ENCODE results near the gene ZBTB3. TPM values are rescaled to one million over a fixed set of nuclear protein-coding genes. Genes with fewer than 3 reads are reported as not detected.
A peak's percentile ranks its signal among the peaks of the same experiment; 100 is the strongest.
"Not testable (repeated sequence)": the region's sequence is repeated elsewhere in the genome, so short reads cannot be mapped to it uniquely, and the experiment has no call there.

The ZBTB3 gene
- total RNA-seq, 3 donors from 2014 or later (not counting 1 experiment from before 2014, with no cell fraction given): 5.4 to 9.6 (median 8.8) TPM

GRCh38 chr11:62706850-62707247, 47.1 kb downstream of the ZBTB3 start:
- Mint-ChIP-seq H3K27ac (peak overlapping the region; percentile 91 to 97), H3K36me3 (no peaks in the 10 kb centered on the region), H3K4me3 (peak overlapping the region; percentile 77), H3K4me1 (peaks cover 36 to 41% of the 10 kb centered on the region in 2 donors), H3K9me3 (no peaks in the 10 kb centered on the region), H3K27me3 (ENCODE audit: low read depth in 2 of 2) (no peaks in the 10 kb centered on the region)
- ATAC-seq (no peak), DNase-seq (no peak)
- peak overlapping the region; percentile 70 for H3K4me3 ChIP-seq (ENCODE audit: low read length)
- no peak for TF ChIP-seq CTCF (IDR thresholded peaks at IDR 0.05)
- H3K4me1 ChIP-seq (ENCODE audit: control insufficient read depth, insufficient read depth, low read length): peaks cover 50% of the 10 kb centered on the region
- peak overlapping the region; percentile 55 for H3K27ac ChIP-seq (ENCODE audit: low read length)
- intact Hi-C loops (cut with micrococcal nuclease): loop anchor here (2.0 to 5.0 kb wide), 5 partner anchors 35 to 135 kb away; partner anchors contain the start of genes EEF1G, EML3, LBHD1 and ROM1
- H3K9me3 ChIP-seq (ENCODE audit: control insufficient read depth, insufficient read depth, low read length): no peaks in the 10 kb centered on the region
- H3K36me3 ChIP-seq (ENCODE audit: control insufficient read depth, insufficient read depth, low read length): peaks cover 6% of the 10 kb centered on the region
- H3K27me3 ChIP-seq (ENCODE audit: control insufficient read depth, insufficient read depth, low read length): no peaks in the 10 kb centered on the region
- 90% methylated on average over 8 of the region's 8 CpGs for WGBS (ENCODE audit: insufficient coverage)

GRCh38 chr11:62705880-62706849, 47.8 kb downstream of the ZBTB3 start:
- no peaks in the 10 kb centered on the region for H3K27me3 ChIP-seq (ENCODE audit: control insufficient read depth, insufficient read depth, low read length)
- H3K4me1 Mint-ChIP-seq: peaks cover 36 to 41% of the 10 kb centered on the region in 2 donors
- H3K9me3 Mint-ChIP-seq: no peaks in the 10 kb centered on the region
- no peak for TF ChIP-seq CTCF (IDR thresholded peaks at IDR 0.05)
- peak overlapping the region; percentile 89 for H3K27ac ChIP-seq (ENCODE audit: low read length)
- intact Hi-C loops (cut with micrococcal nuclease): loop anchor here (2.0 to 5.0 kb wide), 5 partner anchors 34 to 136 kb away; partner anchors contain the start of genes EEF1G, EML3, LBHD1 and ROM1
- H3K27ac Mint-ChIP-seq: peak overlapping the region; percentile 91 to 97
- H3K27me3 Mint-ChIP-seq (ENCODE audit: low read depth in 2 of 2): no peaks in the 10 kb centered on the region
- ATAC-seq (peak; percentile 74 to 87 (median 77)), DNase-seq (peak; percentile 93 to 97)
- WGBS (ENCODE audit: insufficient coverage): 7% methylated on average over 73 of the region's 73 CpGs
- H3K4me1 ChIP-seq (ENCODE audit: control insufficient read depth, insufficient read depth, low read length): peaks cover 50% of the 10 kb centered on the region
- H3K36me3 Mint-ChIP-seq: no peaks in the 10 kb centered on the region
- H3K4me3 Mint-ChIP-seq: peak overlapping the region; percentile 94
- H3K36me3 ChIP-seq (ENCODE audit: control insufficient read depth, insufficient read depth, low read length): peaks cover 4% of the 10 kb centered on the region
- peak overlapping the region; percentile 70 for H3K4me3 ChIP-seq (ENCODE audit: low read length)
- H3K9me3 ChIP-seq (ENCODE audit: control insufficient read depth, insufficient read depth, low read length): no peaks in the 10 kb centered on the region

- intact Hi-C loops (cut with micrococcal nuclease): loop anchor here (5.0 kb wide), 4 partner anchors 33 to 137 kb away; partner anchors contain the start of genes EEF1G, EML3, LBHD1 and ROM1
These were observed 48.5 kb downstream of the ZBTB3 start for GRCh38 chr11:62705413-62705812.

GRCh38 chr11:62703921-62704320, 50.0 kb downstream of the ZBTB3 start:
- 92% methylated on average over 4 of the region's 4 CpGs for WGBS (ENCODE audit: insufficient coverage)
- H3K4me3 Mint-ChIP-seq; H3K36me3 Mint-ChIP-seq; ATAC-seq; H3K9me3 ChIP-seq (ENCODE audit: control insufficient read depth, insufficient read depth, low read length); intact Hi-C loops (cut with micrococcal nuclease); H3K36me3 ChIP-seq (ENCODE audit: control insufficient read depth, insufficient read depth, low read length); H3K27ac Mint-ChIP-seq; H3K27ac ChIP-seq (ENCODE audit: low read length); H3K27me3 Mint-ChIP-seq (ENCODE audit: low read depth in 2 of 2); H3K27me3 ChIP-seq (ENCODE audit: control insufficient read depth, insufficient read depth, low read length); H3K9me3 Mint-ChIP-seq; DNase-seq; H3K4me3 ChIP-seq (ENCODE audit: low read length): not testable (repeated sequence)
- peaks cover 36% of the 10 kb centered on the region for H3K4me1 ChIP-seq (ENCODE audit: control insufficient read depth, insufficient read depth, low read length)
- peaks cover 24 to 29% of the 10 kb centered on the region in 2 donors for H3K4me1 Mint-ChIP-seq

More at GRCh38 chr11:62705413-62705812, 48.5 kb downstream of the ZBTB3 start:
- ATAC-seq: no peak
- peak overlapping the region; percentile 89 for H3K27ac ChIP-seq (ENCODE audit: low read length)
- H3K9me3 Mint-ChIP-seq: no peaks in the 10 kb centered on the region
- peak overlapping the region; percentile 91 to 97 for H3K27ac Mint-ChIP-seq
- H3K9me3 ChIP-seq (ENCODE audit: control insufficient read depth, insufficient read depth, low read length): no peaks in the 10 kb centered on the region
- H3K4me1 Mint-ChIP-seq: peaks cover 36 to 41% of the 10 kb centered on the region in 2 donors
- no peak for DNase-seq
- H3K4me3 ChIP-seq (ENCODE audit: low read length): peak overlapping the region; percentile 70
- no peaks in the 10 kb centered on the region for H3K27me3 ChIP-seq (ENCODE audit: control insufficient read depth, insufficient read depth, low read length)
- peaks cover under 1% of the 10 kb centered on the region for H3K36me3 ChIP-seq (ENCODE audit: control insufficient read depth, insufficient read depth, low read length)
- TF ChIP-seq CTCF (IDR thresholded peaks at IDR 0.05): no peak
- no peaks in the 10 kb centered on the region for H3K27me3 Mint-ChIP-seq (ENCODE audit: low read depth in 2 of 2)
- H3K4me1 ChIP-seq (ENCODE audit: control insufficient read depth, insufficient read depth, low read length): peaks cover 47% of the 10 kb centered on the region
- no peaks in the 10 kb centered on the region for H3K36me3 Mint-ChIP-seq
- WGBS (ENCODE audit: insufficient coverage): 75% methylated on average over 7 of the region's 7 CpGs
- H3K4me3 Mint-ChIP-seq: peak overlapping the region; percentile 94

Measured in natural killer cell (primary cell).